Ovary (tissue), 3 donors: ENCODE measurements around the gene TMEM271.

ENCODE experiments used
- CTCF ChIP-seq, 3 donors: fragments of 450-650 bp in 2 of 3; fragments of 200-600 bp in 1 of 3; IDR thresholded peaks; one replicate each; pipeline versions ENCODE4 v1.5.1 to v1.8.0; 2016 to 2022; ENCODE audit warnings: antibody characterized with exemption in 3 of 3, mild to moderate bottlenecking in 1 of 3
- EP300 ChIP-seq: sonication (generic); formaldehyde crosslinking; IDR thresholded peaks from one replicate; pipeline ENCODE4 v1.6.1; 2017; ENCODE audit warnings: antibody characterized with exemption
- donor health status: DM: no; HTN: no; CAD: no.

GRCh38 chr4:621296-622070 is 45.4 kb upstream of the TMEM271 start:
- TF ChIP-seq CTCF (IDR thresholded peaks at IDR 0.05) (no peak), EP300 (no peak)
